ENCODE results near the gene GABBR1.

GABBR1 gene

GRCh38 chr6:29567991-29568390 is 65.0 kb downstream of the GABBR1 start:
- H3K36me3 ChIP-seq (ENCODE audit: control insufficient read depth, insufficient read depth, low read length): no peaks in the 10 kb centered on the region
- H3K27ac ChIP-seq (ENCODE audit: insufficient read depth, low read length, poor library complexity, severe bottlenecking): no peak overlapping the region
- H3K27me3 ChIP-seq (replicated peaks; ENCODE audit: control insufficient read depth, insufficient read depth, low read length, poor library complexity, severe bottlenecking): peaks cover 12% of the 10 kb centered on the region
- no peaks in the 10 kb centered on the region for H3K9me3 ChIP-seq (ENCODE audit: control insufficient read depth, low read length)
- DNase-seq: no peak
- H3K4me3 ChIP-seq (ENCODE audit: insufficient read depth, low read depth, low read length, poor library complexity, severe bottlenecking): no peak overlapping the region
- no peaks in the 10 kb centered on the region for H3K4me1 ChIP-seq (ENCODE audit: control insufficient read depth, insufficient read depth, low read length, poor library complexity, severe bottlenecking)

GRCh38 chr6:29567541-29567940 is 65.4 kb downstream of the GABBR1 start:
- Histone ChIP-seq H3K27ac (ENCODE audit: insufficient read depth, low read length, poor library complexity, severe bottlenecking) (no peak overlapping the region), H3K9me3 (ENCODE audit: control insufficient read depth, low read length) (no peaks in the 10 kb centered on the region), H3K36me3 (ENCODE audit: control insufficient read depth, insufficient read depth, low read length) (no peaks in the 10 kb centered on the region), H3K27me3 (replicated peaks; ENCODE audit: control insufficient read depth, insufficient read depth, low read length, poor library complexity, severe bottlenecking) (peaks cover 12% of the 10 kb centered on the region), H3K4me1 (ENCODE audit: control insufficient read depth, insufficient read depth, low read length, poor library complexity, severe bottlenecking) (no peaks in the 10 kb centered on the region), H3K4me3 (ENCODE audit: insufficient read depth, low read depth, low read length, poor library complexity, severe bottlenecking) (no peak overlapping the region)
- no peak for DNase-seq

- H3K27me3 ChIP-seq (replicated peaks; ENCODE audit: control insufficient read depth, insufficient read depth, low read length, poor library complexity, severe bottlenecking): peaks cover 9% of the 10 kb centered on the region
- H3K27ac ChIP-seq (ENCODE audit: insufficient read depth, low read length, poor library complexity, severe bottlenecking): no peak overlapping the region
- H3K9me3 ChIP-seq (ENCODE audit: control insufficient read depth, low read length): no peaks in the 10 kb centered on the region
- no peaks in the 10 kb centered on the region for H3K4me1 ChIP-seq (ENCODE audit: control insufficient read depth, insufficient read depth, low read length, poor library complexity, severe bottlenecking)
- DNase-seq: no peak
- no peaks in the 10 kb centered on the region for H3K36me3 ChIP-seq (ENCODE audit: control insufficient read depth, insufficient read depth, low read length)
- H3K4me3 ChIP-seq (ENCODE audit: insufficient read depth, low read depth, low read length, poor library complexity, severe bottlenecking): no peak overlapping the region
These were observed 66.1 kb downstream of the GABBR1 start for GRCh38 chr6:29566856-29567255.

- Histone ChIP-seq H3K4me1 (ENCODE audit: control insufficient read depth, insufficient read depth, low read length, poor library complexity, severe bottlenecking) (no peaks in the 10 kb centered on the region), H3K9me3 (ENCODE audit: control insufficient read depth, low read length) (no peaks in the 10 kb centered on the region), H3K27me3 (replicated peaks; ENCODE audit: control insufficient read depth, insufficient read depth, low read length, poor library complexity, severe bottlenecking) (peaks cover 11% of the 10 kb centered on the region), H3K36me3 (ENCODE audit: control insufficient read depth, insufficient read depth, low read length) (no peaks in the 10 kb centered on the region), H3K4me3 (ENCODE audit: insufficient read depth, low read depth, low read length, poor library complexity, severe bottlenecking) (no peak overlapping the region), H3K27ac (ENCODE audit: insufficient read depth, low read length, poor library complexity, severe bottlenecking) (no peak overlapping the region)
- DNase-seq: no peak
These were observed 68.1 kb downstream of the GABBR1 start for GRCh38 chr6:29564875-29565274.

- no peak overlapping the region for H3K4me3 ChIP-seq (ENCODE audit: insufficient read depth, low read depth, low read length, poor library complexity, severe bottlenecking)
- H3K27ac ChIP-seq (ENCODE audit: insufficient read depth, low read length, poor library complexity, severe bottlenecking): no peak overlapping the region
- H3K27me3 ChIP-seq (replicated peaks; ENCODE audit: control insufficient read depth, insufficient read depth, low read length, poor library complexity, severe bottlenecking): peaks cover 14% of the 10 kb centered on the region
- DNase-seq: no peak
- H3K9me3 ChIP-seq (ENCODE audit: control insufficient read depth, low read length): no peaks in the 10 kb centered on the region
- H3K4me1 ChIP-seq (ENCODE audit: control insufficient read depth, insufficient read depth, low read length, poor library complexity, severe bottlenecking): no peaks in the 10 kb centered on the region
- no peaks in the 10 kb centered on the region for H3K36me3 ChIP-seq (ENCODE audit: control insufficient read depth, insufficient read depth, low read length)
These were observed 69.5 kb downstream of the GABBR1 start for GRCh38 chr6:29563435-29563965.

- Histone ChIP-seq H3K27ac (ENCODE audit: insufficient read depth, low read length, poor library complexity, severe bottlenecking) (no peak overlapping the region), H3K4me1 (ENCODE audit: control insufficient read depth, insufficient read depth, low read length, poor library complexity, severe bottlenecking) (no peaks in the 10 kb centered on the region), H3K4me3 (ENCODE audit: insufficient read depth, low read depth, low read length, poor library complexity, severe bottlenecking) (no peak overlapping the region), H3K27me3 (replicated peaks; ENCODE audit: control insufficient read depth, insufficient read depth, low read length, poor library complexity, severe bottlenecking) (peaks cover 14% of the 10 kb centered on the region), H3K36me3 (ENCODE audit: control insufficient read depth, insufficient read depth, low read length) (no peaks in the 10 kb centered on the region), H3K9me3 (ENCODE audit: control insufficient read depth, low read length) (no peaks in the 10 kb centered on the region)
- DNase-seq: no peak
These were observed 71.3 kb downstream of the GABBR1 start for GRCh38 chr6:29561606-29562181.

- Histone ChIP-seq H3K27me3 (replicated peaks; ENCODE audit: control insufficient read depth, insufficient read depth, low read length, poor library complexity, severe bottlenecking) (peaks cover 17% of the 10 kb centered on the region), H3K4me3 (ENCODE audit: insufficient read depth, low read depth, low read length, poor library complexity, severe bottlenecking) (no peak overlapping the region), H3K4me1 (ENCODE audit: control insufficient read depth, insufficient read depth, low read length, poor library complexity, severe bottlenecking) (no peaks in the 10 kb centered on the region), H3K9me3 (ENCODE audit: control insufficient read depth, low read length) (no peaks in the 10 kb centered on the region), H3K27ac (ENCODE audit: insufficient read depth, low read length, poor library complexity, severe bottlenecking) (no peak overlapping the region), H3K36me3 (ENCODE audit: control insufficient read depth, insufficient read depth, low read length) (no peaks in the 10 kb centered on the region)
- DNase-seq: no peak
These were observed 71.9 kb downstream of the GABBR1 start for GRCh38 chr6:29561091-29561490.

- peaks cover 14% of the 10 kb centered on the region for H3K27me3 ChIP-seq (replicated peaks; ENCODE audit: control insufficient read depth, insufficient read depth, low read length, poor library complexity, severe bottlenecking)
- H3K9me3 ChIP-seq (ENCODE audit: control insufficient read depth, low read length): no peaks in the 10 kb centered on the region
- H3K4me1 ChIP-seq (ENCODE audit: control insufficient read depth, insufficient read depth, low read length, poor library complexity, severe bottlenecking): no peaks in the 10 kb centered on the region
- H3K27ac ChIP-seq (ENCODE audit: insufficient read depth, low read length, poor library complexity, severe bottlenecking): no peak within 1 kb of the TSS
- no peak for DNase-seq
- no peaks in the 10 kb centered on the region for H3K36me3 ChIP-seq (ENCODE audit: control insufficient read depth, insufficient read depth, low read length)
- no peak within 1 kb of the TSS for H3K4me3 ChIP-seq (ENCODE audit: insufficient read depth, low read depth, low read length, poor library complexity, severe bottlenecking)
These were observed 73.3 kb downstream of the GABBR1 start, which contains the start of gene UBD for GRCh38 chr6:29559524-29560287. Gene UBD, minus strand, starts transcription at chr6:29559732. Its CDS starts 31 bp downstream, at chr6:29559701.

- H3K36me3 ChIP-seq (ENCODE audit: control insufficient read depth, insufficient read depth, low read length): no peaks in the 10 kb centered on the region
- no peak overlapping the region for H3K4me3 ChIP-seq (ENCODE audit: insufficient read depth, low read depth, low read length, poor library complexity, severe bottlenecking)
- H3K9me3 ChIP-seq (ENCODE audit: control insufficient read depth, low read length): no peaks in the 10 kb centered on the region
- H3K27me3 ChIP-seq (replicated peaks; ENCODE audit: control insufficient read depth, insufficient read depth, low read length, poor library complexity, severe bottlenecking): peaks cover 25% of the 10 kb centered on the region
- H3K4me1 ChIP-seq (ENCODE audit: control insufficient read depth, insufficient read depth, low read length, poor library complexity, severe bottlenecking): peaks cover 6% of the 10 kb centered on the region
- H3K27ac ChIP-seq (ENCODE audit: insufficient read depth, low read length, poor library complexity, severe bottlenecking): no peak overlapping the region
- DNase-seq: no peak
These were observed 74.4 kb downstream of the GABBR1 start for GRCh38 chr6:29558439-29559079.

GRCh38 chr6:29557320-29557719 is 75.7 kb downstream of the GABBR1 start:
- H3K9me3 ChIP-seq (ENCODE audit: control insufficient read depth, low read length): no peaks in the 10 kb centered on the region
- peaks cover 29% of the 10 kb centered on the region for H3K27me3 ChIP-seq (replicated peaks; ENCODE audit: control insufficient read depth, insufficient read depth, low read length, poor library complexity, severe bottlenecking)
- H3K4me1 ChIP-seq (ENCODE audit: control insufficient read depth, insufficient read depth, low read length, poor library complexity, severe bottlenecking): peaks cover 13% of the 10 kb centered on the region
- no peak overlapping the region for H3K4me3 ChIP-seq (ENCODE audit: insufficient read depth, low read depth, low read length, poor library complexity, severe bottlenecking)
- no peak overlapping the region for H3K27ac ChIP-seq (ENCODE audit: insufficient read depth, low read length, poor library complexity, severe bottlenecking)
- DNase-seq: no peak
- H3K36me3 ChIP-seq (ENCODE audit: control insufficient read depth, insufficient read depth, low read length): no peaks in the 10 kb centered on the region
